ENCODE results near the gene GPR160. TPM values are rescaled to one million over a fixed set of nuclear protein-coding genes. Genes with fewer than 3 reads are reported as not detected.

Gene GPR160
- total RNA-seq, 4 donors from 2014 or later: 1.5 to 6.3 (median 3.3) TPM

- intact Hi-C loops (cut with DNase I; ENCODE audit: low total_unique reads): no loop called here
- H3K4me3 ChIP-seq (ENCODE audit: low read depth, poor library complexity, severe bottlenecking): no peak overlapping the region
- no peak for DNase-seq (ENCODE audit: low spot score in 2 of 2)
- TF ChIP-seq CTCF (IDR thresholded peaks at IDR 0.05): no peak
- no peak for TF ChIP-seq POLR2A (IDR thresholded peaks at IDR 0.05)
- 94 to 96% methylated on average over 4 of the region's 4 CpGs for WGBS, 2 donors
These were observed 15.5 kb upstream of the GPR160 start for GRCh38 chr3:170022336-170022735.

- H3K4me3 ChIP-seq (ENCODE audit: low read depth, poor library complexity, severe bottlenecking): no peak overlapping the region
- intact Hi-C loops (cut with DNase I; ENCODE audit: low total_unique reads): no loop called here
- DNase-seq (ENCODE audit: low spot score in 2 of 2): no peak
- WGBS, 2 donors: 81 to 95% methylated on average over 1 of the region's 1 CpG
- no peak for TF ChIP-seq POLR2A (IDR thresholded peaks at IDR 0.05)
- TF ChIP-seq CTCF (IDR thresholded peaks at IDR 0.05): no peak
These were observed 14.6 kb upstream of the GPR160 start for GRCh38 chr3:170023165-170023564.

GRCh38 chr3:170024581-170024980 lies 13.2 kb upstream of the GPR160 start:
- intact Hi-C loops (cut with DNase I; ENCODE audit: low total_unique reads): no loop called here
- DNase-seq (ENCODE audit: low spot score in 2 of 2): no peak
- no peak for TF ChIP-seq POLR2A (IDR thresholded peaks at IDR 0.05)
- TF ChIP-seq CTCF (IDR thresholded peaks at IDR 0.05): no peak
- WGBS, 2 donors: 92 to 93% methylated on average over 4 of the region's 4 CpGs
- H3K4me3 ChIP-seq (ENCODE audit: low read depth, poor library complexity, severe bottlenecking): no peak overlapping the region

GRCh38 chr3:170027233-170028102 lies 10.3 kb upstream of the GPR160 start:
- DNase-seq (ENCODE audit: low spot score in 2 of 2): no peak
- TF ChIP-seq POLR2A (IDR thresholded peaks at IDR 0.05): no peak
- TF ChIP-seq CTCF (IDR thresholded peaks at IDR 0.05): no peak
- H3K4me3 ChIP-seq (ENCODE audit: low read depth, poor library complexity, severe bottlenecking): no peak overlapping the region
- intact Hi-C loops (cut with DNase I; ENCODE audit: low total_unique reads): no loop called here
- 69 to 80% methylated on average over 4 of the region's 4 CpGs for WGBS, 2 donors

GRCh38 chr3:170033489-170033888 lies 4.3 kb upstream of the GPR160 start:
- 76% methylated on average over 8 of the region's 8 CpGs for WGBS, 2 donors
- no peak for DNase-seq (ENCODE audit: low spot score in 2 of 2)
- TF ChIP-seq CTCF (IDR thresholded peaks at IDR 0.05): no peak
- no peak for TF ChIP-seq POLR2A (IDR thresholded peaks at IDR 0.05)
- intact Hi-C loops (cut with DNase I; ENCODE audit: low total_unique reads): no loop called here
- no peak overlapping the region for H3K4me3 ChIP-seq (ENCODE audit: low read depth, poor library complexity, severe bottlenecking)

All from lower leg skin (tissue), 4 donors.